ENCODE results near the gene RAB11FIP3. TPM values are rescaled to one million over a fixed set of nuclear protein-coding genes. Genes with fewer than 3 reads are reported as not detected.

RAB11FIP3 gene
- total RNA-seq, 1 experiment from 2014 or later: 33.8 TPM

DNA sequence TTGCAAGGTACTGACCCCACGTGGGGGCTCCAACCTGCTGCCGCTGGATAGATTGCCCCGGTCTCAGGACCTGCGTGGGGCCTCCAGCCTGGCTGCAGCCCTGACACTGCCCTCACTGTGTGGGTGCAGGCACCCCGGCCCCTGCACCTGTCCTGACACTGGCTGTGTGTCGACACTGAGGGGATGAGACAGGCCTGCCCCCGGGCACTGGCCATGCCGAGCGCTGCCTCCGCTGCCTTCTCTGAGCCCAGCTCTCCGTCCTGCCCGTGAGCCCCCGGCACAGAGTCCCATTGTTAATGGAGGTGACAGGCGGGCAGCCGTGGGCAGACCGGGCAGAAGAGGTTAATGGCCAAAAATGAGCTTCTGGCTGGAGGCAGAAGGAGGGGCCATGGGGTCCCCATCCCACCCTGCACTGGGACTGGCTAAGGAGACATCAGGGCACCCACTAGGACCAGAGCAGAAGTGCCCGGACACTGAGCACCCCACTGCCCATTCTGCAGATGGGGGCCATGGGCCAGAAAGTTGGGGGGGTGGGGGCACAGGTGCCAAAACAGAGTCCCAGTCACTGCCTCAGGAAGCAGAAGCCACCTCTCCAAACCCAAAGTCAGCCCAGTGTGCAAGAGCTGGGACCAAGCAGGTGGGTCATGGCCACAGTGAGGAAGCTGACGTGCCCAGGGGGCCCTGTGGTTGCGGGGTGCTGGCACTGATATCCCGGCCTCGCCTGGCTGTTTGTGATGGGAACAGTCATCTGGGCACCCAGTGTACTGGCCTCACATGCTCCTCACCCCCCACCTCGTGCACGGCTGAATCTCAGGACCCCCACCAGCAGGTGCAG lies 132.2 kb downstream of the RAB11FIP3 start:
- no peak for DNase-seq (ENCODE audit: low spot score)
- in situ Hi-C loops (cut with HindIII; ENCODE audit: low sequenced_read_pairs): no loop called here

DNA sequence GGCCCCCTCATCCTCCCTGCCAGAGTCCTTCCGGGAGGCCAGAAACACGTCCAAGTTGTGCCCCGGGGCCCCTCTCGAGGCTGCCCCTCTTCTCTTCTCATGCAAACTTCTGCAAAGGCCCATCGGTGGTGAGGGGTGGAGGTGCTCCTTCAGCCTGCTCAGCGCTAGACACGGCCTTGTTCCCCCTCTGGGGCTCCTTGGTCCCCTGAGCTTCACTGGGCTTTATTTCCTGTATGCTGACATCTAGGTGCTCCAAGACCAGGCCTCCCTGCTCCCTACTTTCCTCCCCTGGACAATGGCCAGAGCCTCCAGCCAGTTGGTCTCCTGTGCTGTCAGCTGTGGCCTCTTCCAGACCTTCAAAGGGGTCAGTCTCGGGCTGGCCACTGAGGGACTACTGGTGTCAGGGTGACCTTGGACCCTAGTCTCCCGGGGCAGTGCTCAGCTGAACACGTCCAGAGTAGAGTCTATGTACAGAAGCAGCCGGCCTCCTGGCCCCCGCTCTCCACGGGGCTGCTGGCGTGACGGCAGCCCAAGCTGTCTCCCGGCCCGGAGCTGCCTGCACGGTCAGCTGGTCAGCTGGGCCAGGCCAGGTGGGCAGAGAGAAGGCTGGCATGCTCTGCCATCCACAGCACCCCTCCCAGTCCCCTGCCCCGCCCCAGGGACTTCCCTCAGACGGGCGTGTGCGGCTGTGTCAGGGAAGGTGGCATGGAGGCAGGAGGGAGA lies 133.0 kb downstream of the RAB11FIP3 start:
- in situ Hi-C loops (cut with HindIII; ENCODE audit: low sequenced_read_pairs): no loop called here
- peak; percentile 93 for DNase-seq (ENCODE audit: low spot score)

DNA sequence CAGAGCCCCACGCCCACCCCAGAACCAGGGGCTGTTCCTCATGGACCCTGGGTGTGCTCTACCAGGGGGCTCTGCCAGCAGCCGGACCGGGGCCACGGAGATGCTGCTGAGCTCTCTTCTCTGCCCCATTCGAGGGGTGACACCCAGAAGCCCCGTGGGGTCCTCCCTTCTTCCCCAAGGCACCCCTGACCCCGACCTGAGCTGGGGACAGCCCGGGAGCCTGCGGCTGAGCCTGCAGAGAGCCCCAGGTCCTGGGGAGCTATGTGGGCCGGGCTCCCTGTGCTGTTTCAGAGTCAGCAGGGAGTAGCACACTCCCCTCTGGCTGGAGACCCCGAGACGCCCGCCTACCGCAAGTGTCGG lies 133.6 kb downstream of the RAB11FIP3 start:
- DNase-seq (ENCODE audit: low spot score): no peak
- in situ Hi-C loops (cut with HindIII; ENCODE audit: low sequenced_read_pairs): no loop called here

DNA sequence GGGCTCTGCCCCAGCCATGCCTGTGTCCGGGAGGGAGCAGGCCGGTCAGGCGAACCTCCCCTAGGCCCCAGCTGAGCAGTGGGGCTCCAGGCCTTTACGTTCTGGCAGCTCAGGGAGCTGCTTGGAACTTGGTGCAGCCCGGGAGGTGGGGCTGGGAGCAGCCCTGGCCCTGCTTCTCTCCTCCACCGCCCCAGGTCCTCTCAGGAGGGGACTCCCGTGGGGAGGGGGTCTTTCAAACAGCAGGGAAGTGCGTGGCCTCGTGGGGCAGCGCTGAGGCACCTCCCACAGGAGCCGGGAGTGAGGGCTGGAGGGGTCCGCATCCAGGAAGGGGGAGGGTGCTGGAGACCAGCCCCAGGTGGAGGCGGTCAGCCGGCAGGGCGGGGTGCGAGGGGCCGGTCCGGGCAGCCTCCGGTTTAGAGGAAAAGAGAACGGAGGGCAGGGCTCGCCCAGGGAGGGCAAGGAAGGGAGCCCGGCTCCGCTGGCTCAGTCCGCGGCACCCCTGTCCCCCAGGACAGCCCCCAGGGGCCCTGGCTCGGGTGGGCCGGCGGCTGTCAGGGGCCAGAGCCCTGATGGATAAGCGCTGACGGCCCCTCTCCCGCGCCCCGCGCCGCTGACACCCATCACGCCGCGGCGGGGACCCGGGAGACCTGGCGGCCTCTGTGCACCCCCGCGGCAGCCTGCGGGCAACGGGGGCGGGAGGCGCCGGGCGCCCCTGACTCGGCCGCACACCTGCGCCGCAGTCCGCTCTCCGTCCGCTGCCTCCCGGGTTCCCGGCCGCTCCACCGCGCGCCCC lies 134.2 kb downstream of the RAB11FIP3 start:
- in situ Hi-C loops (cut with HindIII; ENCODE audit: low sequenced_read_pairs): no loop called here
- DNase-seq (ENCODE audit: low spot score): peak; percentile 51

DNA sequence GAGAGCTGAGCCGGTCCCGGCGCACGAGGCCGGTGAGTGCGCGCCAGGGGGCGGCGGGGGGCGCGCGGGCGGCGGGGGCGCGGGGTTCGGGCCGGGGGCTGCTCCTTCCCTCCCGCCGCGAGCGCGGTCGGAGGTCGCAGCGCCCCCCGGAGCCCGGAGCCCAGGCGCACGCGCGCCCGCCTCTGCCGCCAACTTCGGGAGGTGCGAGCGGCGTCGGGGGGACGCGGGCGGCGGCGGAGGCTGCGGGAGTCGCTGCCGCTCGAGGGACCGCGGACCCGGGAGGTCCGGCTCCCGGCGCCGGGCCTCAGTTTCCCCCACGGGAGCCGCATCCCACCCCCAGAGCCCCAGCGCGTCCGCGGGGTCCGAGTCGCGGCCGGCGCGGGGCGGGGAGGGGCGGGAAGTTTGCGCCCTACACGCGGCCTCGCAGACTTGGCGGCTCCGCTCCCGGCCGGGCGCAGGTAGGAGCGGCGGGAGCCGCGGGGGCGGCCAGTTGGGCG lies 134.8 kb downstream of the RAB11FIP3 start, which contains the start of gene PRR35:
Gene PRR35, plus strand, starts transcription at position 191 of the 497 bp plus-strand sequence. CDS start 2,901 bp downstream, outside the sequence.
- in situ Hi-C loops (cut with HindIII; ENCODE audit: low sequenced_read_pairs): no loop called here
- DNase-seq (ENCODE audit: low spot score): no peak

GRCh38 chr16:560701-561412 lies 135.4 kb downstream of the RAB11FIP3 start:
- DNase-seq (ENCODE audit: low spot score): no peak
- in situ Hi-C loops (cut with HindIII; ENCODE audit: low sequenced_read_pairs): no loop called here

DNA sequence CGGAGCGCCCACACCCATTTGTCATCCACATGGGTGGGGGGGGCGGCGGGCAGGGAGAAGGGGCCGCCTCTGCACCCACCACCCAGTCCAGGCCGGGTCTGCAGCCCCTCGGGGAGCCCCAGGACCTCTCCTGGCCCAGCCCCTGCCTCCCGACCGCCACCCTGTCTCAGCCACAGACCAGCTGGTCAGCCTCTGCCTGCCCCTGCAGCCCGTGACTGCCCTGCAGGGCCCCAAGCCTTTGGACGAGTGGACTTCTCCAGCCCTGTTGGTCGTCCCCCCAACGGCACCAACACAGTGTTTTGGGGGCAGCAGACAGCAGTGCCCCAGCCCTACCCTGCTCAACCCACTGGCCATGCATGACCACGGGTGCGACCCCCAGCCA lies 136.0 kb downstream of the RAB11FIP3 start:
- DNase-seq (ENCODE audit: low spot score): no peak
- in situ Hi-C loops (cut with HindIII; ENCODE audit: low sequenced_read_pairs): no loop called here

DNA sequence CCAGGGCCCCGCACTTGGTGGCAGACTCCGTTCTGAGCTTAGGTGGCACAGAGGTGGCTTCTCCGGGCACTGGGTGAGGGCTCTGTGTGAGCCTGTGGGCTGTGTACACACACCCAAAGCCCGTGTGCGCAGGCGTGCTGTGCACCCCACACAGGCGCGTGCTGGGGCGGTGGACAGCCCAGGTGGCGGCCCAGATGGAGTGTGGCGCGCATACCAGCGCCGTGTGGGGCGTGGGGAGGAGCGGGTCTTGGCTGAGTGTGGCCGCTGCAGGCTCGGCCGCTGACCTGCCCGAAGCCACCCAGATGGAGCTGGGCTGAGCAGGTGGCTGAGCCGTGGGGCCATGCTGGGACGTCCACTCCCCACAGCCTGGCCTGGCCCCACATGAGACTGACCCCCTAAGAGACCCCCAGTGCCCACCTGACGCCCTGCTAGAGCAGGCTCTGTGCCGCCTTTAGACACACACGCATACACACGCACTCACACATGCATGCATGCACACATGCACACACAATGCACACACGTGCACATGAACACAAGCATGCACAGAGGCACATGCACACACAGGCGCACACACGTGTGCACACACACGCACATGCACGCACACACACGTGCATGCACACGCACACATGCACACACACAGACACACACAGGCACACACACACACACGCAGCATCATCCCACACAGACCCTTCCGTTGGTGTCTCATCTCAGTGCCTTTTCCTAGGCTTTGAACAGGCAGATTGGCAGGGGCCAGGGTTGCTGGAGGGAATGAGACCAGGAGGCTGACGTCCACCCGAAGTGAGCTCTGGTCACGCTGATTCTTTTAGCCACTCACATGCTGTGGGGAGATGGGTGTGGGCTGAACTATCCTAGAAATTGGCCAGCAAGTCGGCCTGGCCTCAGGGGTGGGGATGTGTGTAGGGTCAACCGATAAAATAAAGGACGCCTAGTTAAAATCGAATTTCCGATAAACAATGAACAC lies 136.8 kb downstream of the RAB11FIP3 start:
- in situ Hi-C loops (cut with HindIII; ENCODE audit: low sequenced_read_pairs): no loop called here

GRCh38 chr16:563072-563644 lies 137.7 kb downstream of the RAB11FIP3 start:
- DNase-seq (ENCODE audit: low spot score): no peak
- in situ Hi-C loops (cut with HindIII; ENCODE audit: low sequenced_read_pairs): no loop called here

More for the DNA sequence above, 136.8 kb downstream of the RAB11FIP3 start:
- DNase-seq (ENCODE audit: low spot score): peak; percentile 89

GRCh38 chr16:564690-565418 lies 139.4 kb downstream of the RAB11FIP3 start:
- no peak for DNase-seq (ENCODE audit: low spot score)
- in situ Hi-C loops (cut with HindIII; ENCODE audit: low sequenced_read_pairs): no loop called here

- no peak for DNase-seq (ENCODE audit: low spot score)
- in situ Hi-C loops (cut with HindIII; ENCODE audit: low sequenced_read_pairs): no loop called here
Measured at GRCh38 chr16:565419-566330, 140.2 kb downstream of the RAB11FIP3 start.

GRCh38 chr16:566475-567372 lies 141.3 kb downstream of the RAB11FIP3 start, which contains the start of gene NHLRC4:
Gene NHLRC4, plus strand, starts transcription at chr16:567005. Its CDS starts 1,043 bp downstream, at chr16:568048.
- in situ Hi-C loops (cut with HindIII; ENCODE audit: low sequenced_read_pairs): no loop called here
- DNase-seq (ENCODE audit: low spot score): no peak

- DNase-seq (ENCODE audit: low spot score): no peak
- in situ Hi-C loops (cut with HindIII; ENCODE audit: low sequenced_read_pairs): no loop called here
Measured at GRCh38 chr16:567373-568256, 142.2 kb downstream of the RAB11FIP3 start.

All from G401 (cell line).